HepG2 (cell line): ENCODE measurements around the gene CCDC57. TPM values are rescaled to one million over a fixed set of nuclear protein-coding genes. Genes with fewer than 3 reads are reported as not detected.
A peak's percentile ranks its signal among the peaks of the same experiment; 100 is the strongest.

Source experiments
- GATAD2A ChIP-seq: IDR thresholded peaks from 2 replicates; pipeline ENCODE4 v1.6.1; 2016
- KLF6 ChIP-seq: IDR thresholded peaks from 2 replicates; pipeline ENCODE4 v1.8.0; 2016; ENCODE audit warnings: missing biosample characterization, missing genetic modification reagents
- MAFK ChIP-seq, 2 experiments: IDR thresholded peaks in 1 of 2; conservative IDR thresholded peaks in 1 of 2; 2 replicates each; pipeline ENCODE4 v1.6.1; 2011; ENCODE audit warnings: improper control_type of control experiment in 2 of 2, low read length in 2 of 2
- MTF1 ChIP-seq: sonication (generic); formaldehyde crosslinking; IDR thresholded peaks from 2 replicates; pipeline ENCODE4 v1.5.0; 2020; ENCODE audit warnings: missing genetic modification reagents
- PHB2 ChIP-seq: fragments of 450-650 bp; IDR thresholded peaks from 2 replicates; pipeline ENCODE4 v1.6.1; 2018; ENCODE audit not compliant: partially characterized antibody
- PHF8 ChIP-seq: sonication (generic); formaldehyde crosslinking; IDR thresholded peaks from 2 replicates; pipeline ENCODE4 v1.5.0; 2020; ENCODE audit warnings: missing genetic modification reagents
- RELA ChIP-seq: sonication (generic); formaldehyde crosslinking; IDR thresholded peaks from 2 replicates; pipeline ENCODE4 v1.4.0; 2020; ENCODE audit warnings: missing genetic modification reagents
- RFX5 ChIP-seq: IDR thresholded peaks from 2 replicates; pipeline ENCODE4 v1.6.1; 2011; ENCODE audit warnings: low read depth, low read length, improper control_type of control experiment
- ZMYM4 ChIP-seq: sonication (generic); formaldehyde crosslinking; IDR thresholded peaks from 2 replicates; pipeline ENCODE4 v1.8.1; 2023; ENCODE audit warnings: mild to moderate bottlenecking, missing genetic modification reagents
- ZNF138 ChIP-seq: sonication (generic); formaldehyde crosslinking; IDR thresholded peaks from 2 replicates; pipeline ENCODE4 v1.5.0; 2020; ENCODE audit warnings: mild to moderate bottlenecking, low read depth, missing genetic modification reagents
- ZNF678 ChIP-seq: sonication (generic); formaldehyde crosslinking; IDR thresholded peaks from 2 replicates; pipeline ENCODE4 v1.4.0; 2020; ENCODE audit warnings: mild to moderate bottlenecking, missing genetic modification reagents
- ZSCAN29 ChIP-seq: sonication (generic); formaldehyde crosslinking; conservative IDR thresholded peaks from 2 replicates; pipeline ENCODE4 v1.4.0; 2020; ENCODE audit warnings: mild to moderate bottlenecking, missing genetic modification reagents
- polyA plus RNA-seq, 8 experiments: library from polyadenylated mRNA; depleted of rRNA in 3 of 8; stranded (reverse) in 7 of 8; unstranded in 1 of 8; fragments of >200 nt; fragmentation: Illumina TruSeq in 4 of 8; extraction: Trizol in 4 of 8; gene quantifications; 2 replicates each; pipeline versions ENCODE4 v1.2.1 to v1.2.3, GENCODE V29; 2011 to 2016; ENCODE audit warnings: low read depth in 4 of 8, missing spikeins in 1 of 8, mixed read lengths in 1 of 8; ENCODE audit not compliant: insufficient read depth in 1 of 8
- total RNA-seq, 5 experiments: library from RNA; depleted of rRNA; stranded (reverse); fragments of >200 nt; fragmentation: Illumina TruSeq; extraction: Trizol; gene quantifications; 2 replicates each; pipeline ENCODE4 v1.2.3, GENCODE V29; 2016; ENCODE audit warnings: low read depth in 1 of 5
- TF ChIP-seq, protein P1 (sequence below): IDR thresholded peaks from 2 replicates; pipeline ENCODE4 v1.6.1; 2016; ENCODE audit warnings: low read depth, missing genetic modification reagents, missing compliant biosample characterization
- TF ChIP-seq, protein P2 (sequence below): sonication (generic); formaldehyde crosslinking; IDR thresholded peaks from 2 replicates; pipeline ENCODE4 v1.5.1; 2020; ENCODE audit warnings: mild to moderate bottlenecking, missing genetic modification reagents, moderate library complexity
- TF ChIP-seq, protein P3 (sequence below): sonication (generic); formaldehyde crosslinking; IDR thresholded peaks from 2 replicates; pipeline ENCODE4 v1.8.0; 2022; ENCODE audit warnings: missing genetic modification reagents, mild to moderate bottlenecking, moderate library complexity, borderline replicate concordance
- TF ChIP-seq, protein P4 (sequence below): sonication (generic); formaldehyde crosslinking; IDR thresholded peaks from 2 replicates; pipeline ENCODE4 v1.5.0; 2020; ENCODE audit warnings: missing genetic modification reagents

The CCDC57 gene
- total and polyA plus RNA-seq, 2 of the 13 experiments (the other 11 are each of a cell fraction or from before 2014, with no cell fraction given) = 59.3 to 59.9 TPM

DNA sequence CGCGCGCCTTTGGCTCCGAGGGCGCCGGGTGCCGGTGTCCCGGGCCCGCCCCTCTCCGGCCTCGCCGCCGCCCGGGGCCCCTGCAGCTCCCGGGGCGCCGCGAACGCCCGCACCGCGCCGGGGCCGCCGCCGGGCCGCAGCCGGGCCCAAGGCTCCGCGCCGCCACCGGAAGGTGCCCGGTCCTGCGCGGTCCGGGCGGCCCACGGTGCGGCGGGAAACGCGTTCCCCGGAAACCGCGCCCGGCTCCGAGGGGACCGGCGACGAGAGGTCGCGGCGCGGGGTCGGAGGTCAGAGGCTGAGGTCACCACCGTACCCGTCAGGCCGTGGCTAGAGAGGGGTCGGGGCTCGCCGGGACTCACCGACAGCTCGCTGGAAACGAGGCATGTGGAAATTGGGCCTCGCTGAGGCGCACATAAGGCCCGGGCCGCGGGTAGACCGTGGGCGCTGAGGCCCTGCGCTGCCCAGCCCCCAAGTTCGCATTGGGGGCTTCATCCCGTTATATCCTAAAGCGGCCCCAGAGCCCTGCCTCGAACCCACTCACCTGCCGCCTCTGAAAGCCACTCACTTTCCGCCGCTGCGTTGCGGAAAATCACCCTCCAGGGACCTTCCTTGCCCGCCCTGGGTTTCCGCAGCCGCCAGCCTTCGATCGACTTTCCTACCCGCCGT is 146.9 kb downstream of the CCDC57 start, which contains the start of gene DUS1L (continued):
- TF ChIP-seq, protein P1, sequence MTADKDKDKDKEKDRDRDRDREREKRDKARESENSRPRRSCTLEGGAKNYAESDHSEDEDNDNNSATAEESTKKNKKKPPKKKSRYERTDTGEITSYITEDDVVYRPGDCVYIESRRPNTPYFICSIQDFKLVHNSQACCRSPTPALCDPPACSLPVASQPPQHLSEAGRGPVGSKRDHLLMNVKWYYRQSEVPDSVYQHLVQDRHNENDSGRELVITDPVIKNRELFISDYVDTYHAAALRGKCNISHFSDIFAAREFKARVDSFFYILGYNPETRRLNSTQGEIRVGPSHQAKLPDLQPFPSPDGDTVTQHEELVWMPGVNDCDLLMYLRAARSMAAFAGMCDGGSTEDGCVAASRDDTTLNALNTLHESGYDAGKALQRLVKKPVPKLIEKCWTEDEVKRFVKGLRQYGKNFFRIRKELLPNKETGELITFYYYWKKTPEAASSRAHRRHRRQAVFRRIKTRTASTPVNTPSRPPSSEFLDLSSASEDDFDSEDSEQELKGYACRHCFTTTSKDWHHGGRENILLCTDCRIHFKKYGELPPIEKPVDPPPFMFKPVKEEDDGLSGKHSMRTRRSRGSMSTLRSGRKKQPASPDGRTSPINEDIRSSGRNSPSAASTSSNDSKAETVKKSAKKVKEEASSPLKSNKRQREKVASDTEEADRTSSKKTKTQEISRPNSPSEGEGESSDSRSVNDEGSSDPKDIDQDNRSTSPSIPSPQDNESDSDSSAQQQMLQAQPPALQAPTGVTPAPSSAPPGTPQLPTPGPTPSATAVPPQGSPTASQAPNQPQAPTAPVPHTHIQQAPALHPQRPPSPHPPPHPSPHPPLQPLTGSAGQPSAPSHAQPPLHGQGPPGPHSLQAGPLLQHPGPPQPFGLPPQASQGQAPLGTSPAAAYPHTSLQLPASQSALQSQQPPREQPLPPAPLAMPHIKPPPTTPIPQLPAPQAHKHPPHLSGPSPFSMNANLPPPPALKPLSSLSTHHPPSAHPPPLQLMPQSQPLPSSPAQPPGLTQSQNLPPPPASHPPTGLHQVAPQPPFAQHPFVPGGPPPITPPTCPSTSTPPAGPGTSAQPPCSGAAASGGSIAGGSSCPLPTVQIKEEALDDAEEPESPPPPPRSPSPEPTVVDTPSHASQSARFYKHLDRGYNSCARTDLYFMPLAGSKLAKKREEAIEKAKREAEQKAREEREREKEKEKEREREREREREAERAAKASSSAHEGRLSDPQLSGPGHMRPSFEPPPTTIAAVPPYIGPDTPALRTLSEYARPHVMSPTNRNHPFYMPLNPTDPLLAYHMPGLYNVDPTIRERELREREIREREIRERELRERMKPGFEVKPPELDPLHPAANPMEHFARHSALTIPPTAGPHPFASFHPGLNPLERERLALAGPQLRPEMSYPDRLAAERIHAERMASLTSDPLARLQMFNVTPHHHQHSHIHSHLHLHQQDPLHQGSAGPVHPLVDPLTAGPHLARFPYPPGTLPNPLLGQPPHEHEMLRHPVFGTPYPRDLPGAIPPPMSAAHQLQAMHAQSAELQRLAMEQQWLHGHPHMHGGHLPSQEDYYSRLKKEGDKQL (CRISPR knock-in tag) = 0 out of 2 replicates have a peak, but pooled peaks have one; percentile 45
- TF ChIP-seq, protein P2, sequence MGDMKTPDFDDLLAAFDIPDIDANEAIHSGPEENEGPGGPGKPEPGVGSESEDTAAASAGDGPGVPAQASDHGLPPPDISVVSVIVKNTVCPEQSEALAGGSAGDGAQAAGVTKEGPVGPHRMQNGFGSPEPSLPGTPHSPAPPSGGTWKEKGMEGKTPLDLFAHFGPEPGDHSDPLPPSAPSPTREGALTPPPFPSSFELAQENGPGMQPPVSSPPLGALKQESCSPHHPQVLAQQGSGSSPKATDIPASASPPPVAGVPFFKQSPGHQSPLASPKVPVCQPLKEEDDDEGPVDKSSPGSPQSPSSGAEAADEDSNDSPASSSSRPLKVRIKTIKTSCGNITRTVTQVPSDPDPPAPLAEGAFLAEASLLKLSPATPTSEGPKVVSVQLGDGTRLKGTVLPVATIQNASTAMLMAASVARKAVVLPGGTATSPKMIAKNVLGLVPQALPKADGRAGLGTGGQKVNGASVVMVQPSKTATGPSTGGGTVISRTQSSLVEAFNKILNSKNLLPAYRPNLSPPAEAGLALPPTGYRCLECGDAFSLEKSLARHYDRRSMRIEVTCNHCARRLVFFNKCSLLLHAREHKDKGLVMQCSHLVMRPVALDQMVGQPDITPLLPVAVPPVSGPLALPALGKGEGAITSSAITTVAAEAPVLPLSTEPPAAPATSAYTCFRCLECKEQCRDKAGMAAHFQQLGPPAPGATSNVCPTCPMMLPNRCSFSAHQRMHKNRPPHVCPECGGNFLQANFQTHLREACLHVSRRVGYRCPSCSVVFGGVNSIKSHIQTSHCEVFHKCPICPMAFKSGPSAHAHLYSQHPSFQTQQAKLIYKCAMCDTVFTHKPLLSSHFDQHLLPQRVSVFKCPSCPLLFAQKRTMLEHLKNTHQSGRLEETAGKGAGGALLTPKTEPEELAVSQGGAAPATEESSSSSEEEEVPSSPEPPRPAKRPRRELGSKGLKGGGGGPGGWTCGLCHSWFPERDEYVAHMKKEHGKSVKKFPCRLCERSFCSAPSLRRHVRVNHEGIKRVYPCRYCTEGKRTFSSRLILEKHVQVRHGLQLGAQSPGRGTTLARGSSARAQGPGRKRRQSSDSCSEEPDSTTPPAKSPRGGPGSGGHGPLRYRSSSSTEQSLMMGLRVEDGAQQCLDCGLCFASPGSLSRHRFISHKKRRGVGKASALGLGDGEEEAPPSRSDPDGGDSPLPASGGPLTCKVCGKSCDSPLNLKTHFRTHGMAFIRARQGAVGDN (CRISPR knock-in tag) = peak; percentile 88
- TF ChIP-seq, protein P3, sequence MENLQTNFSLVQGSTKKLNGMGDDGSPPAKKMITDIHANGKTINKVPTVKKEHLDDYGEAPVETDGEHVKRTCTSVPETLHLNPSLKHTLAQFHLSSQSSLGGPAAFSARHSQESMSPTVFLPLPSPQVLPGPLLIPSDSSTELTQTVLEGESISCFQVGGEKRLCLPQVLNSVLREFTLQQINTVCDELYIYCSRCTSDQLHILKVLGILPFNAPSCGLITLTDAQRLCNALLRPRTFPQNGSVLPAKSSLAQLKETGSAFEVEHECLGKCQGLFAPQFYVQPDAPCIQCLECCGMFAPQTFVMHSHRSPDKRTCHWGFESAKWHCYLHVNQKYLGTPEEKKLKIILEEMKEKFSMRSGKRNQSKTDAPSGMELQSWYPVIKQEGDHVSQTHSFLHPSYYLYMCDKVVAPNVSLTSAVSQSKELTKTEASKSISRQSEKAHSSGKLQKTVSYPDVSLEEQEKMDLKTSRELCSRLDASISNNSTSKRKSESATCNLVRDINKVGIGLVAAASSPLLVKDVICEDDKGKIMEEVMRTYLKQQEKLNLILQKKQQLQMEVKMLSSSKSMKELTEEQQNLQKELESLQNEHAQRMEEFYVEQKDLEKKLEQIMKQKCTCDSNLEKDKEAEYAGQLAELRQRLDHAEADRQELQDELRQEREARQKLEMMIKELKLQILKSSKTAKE = 0 out of 2 replicates have a peak, but pooled peaks have one; percentile 34
- TF ChIP-seq, protein P4, sequence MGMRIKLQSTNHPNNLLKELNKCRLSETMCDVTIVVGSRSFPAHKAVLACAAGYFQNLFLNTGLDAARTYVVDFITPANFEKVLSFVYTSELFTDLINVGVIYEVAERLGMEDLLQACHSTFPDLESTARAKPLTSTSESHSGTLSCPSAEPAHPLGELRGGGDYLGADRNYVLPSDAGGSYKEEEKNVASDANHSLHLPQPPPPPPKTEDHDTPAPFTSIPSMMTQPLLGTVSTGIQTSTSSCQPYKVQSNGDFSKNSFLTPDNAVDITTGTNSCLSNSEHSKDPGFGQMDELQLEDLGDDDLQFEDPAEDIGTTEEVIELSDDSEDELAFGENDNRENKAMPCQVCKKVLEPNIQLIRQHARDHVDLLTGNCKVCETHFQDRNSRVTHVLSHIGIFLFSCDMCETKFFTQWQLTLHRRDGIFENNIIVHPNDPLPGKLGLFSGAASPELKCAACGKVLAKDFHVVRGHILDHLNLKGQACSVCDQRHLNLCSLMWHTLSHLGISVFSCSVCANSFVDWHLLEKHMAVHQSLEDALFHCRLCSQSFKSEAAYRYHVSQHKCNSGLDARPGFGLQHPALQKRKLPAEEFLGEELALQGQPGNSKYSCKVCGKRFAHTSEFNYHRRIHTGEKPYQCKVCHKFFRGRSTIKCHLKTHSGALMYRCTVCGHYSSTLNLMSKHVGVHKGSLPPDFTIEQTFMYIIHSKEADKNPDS (CRISPR knock-in tag) = peak; percentile 56; the same call in 1 of the 2 replicates
- TF ChIP-seq MTF1 (no peak), MAFK (conservative IDR thresholded peaks at IDR 0.05 in 1 of 2, IDR thresholded peaks at IDR 0.05 in 1 of 2; ENCODE audit: low read length in 2 of 2) (no peak), ZNF138 (CRISPR knock-in tag) (peak; percentile 96), RFX5 (0 out of 2 replicates have a peak, but pooled peaks have one; percentile 34), RELA (CRISPR knock-in tag) (peak; percentile 79; the same call in 1 of the 2 replicates), PHB2 (no peak), ZMYM4 (CRISPR knock-in tag) (peak; percentile 92), ZNF678 (CRISPR knock-in tag) (peak; percentile 86; the same call in 1 of the 2 replicates), PHF8 (peak; percentile 89), GATAD2A (CRISPR knock-in tag) (peak; percentile 76; the same call in 1 of the 2 replicates), KLF6 (CRISPR knock-in tag) (peak; percentile 91), ZSCAN29 (CRISPR knock-in tag) (no peak)
